ENCODE results near the gene DPYSL3.

Gene DPYSL3

GRCh38 chr5:147403651-147404640 lies 105.9 kb downstream of the DPYSL3 start:
- DNase-seq (ENCODE audit: low spot score): no peak

- no peak for DNase-seq (ENCODE audit: low spot score)
Observed at GRCh38 chr5:147400881-147401280, 109.0 kb downstream of the DPYSL3 start.

- no peak for DNase-seq (ENCODE audit: low spot score)
Observed at GRCh38 chr5:147400126-147400809, 109.6 kb downstream of the DPYSL3 start.

DNA sequence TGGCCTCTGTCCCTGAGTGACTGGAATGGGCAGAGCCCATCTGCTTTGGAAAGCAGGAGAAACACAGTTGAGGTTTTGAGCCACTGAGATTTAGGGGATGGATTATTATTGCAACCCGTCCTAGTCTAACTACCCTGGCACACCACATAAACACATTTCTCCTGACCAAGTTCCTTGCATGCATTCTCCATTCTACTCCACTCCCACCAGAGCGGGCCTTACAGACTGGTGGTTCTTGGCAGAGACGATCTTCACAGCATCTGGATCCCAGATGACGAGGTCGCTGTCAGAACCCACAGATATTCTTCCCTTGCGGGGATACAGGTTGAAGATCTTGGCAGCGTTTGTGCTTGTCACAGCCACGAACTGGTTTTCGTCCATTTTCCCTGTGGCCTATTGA lies 111.0 kb downstream of the DPYSL3 start:
- DNase-seq (ENCODE audit: low spot score): no peak

GRCh38 chr5:147397616-147398015 lies 112.3 kb downstream of the DPYSL3 start:
- DNase-seq (ENCODE audit: low spot score): peak; percentile 35

DNA sequence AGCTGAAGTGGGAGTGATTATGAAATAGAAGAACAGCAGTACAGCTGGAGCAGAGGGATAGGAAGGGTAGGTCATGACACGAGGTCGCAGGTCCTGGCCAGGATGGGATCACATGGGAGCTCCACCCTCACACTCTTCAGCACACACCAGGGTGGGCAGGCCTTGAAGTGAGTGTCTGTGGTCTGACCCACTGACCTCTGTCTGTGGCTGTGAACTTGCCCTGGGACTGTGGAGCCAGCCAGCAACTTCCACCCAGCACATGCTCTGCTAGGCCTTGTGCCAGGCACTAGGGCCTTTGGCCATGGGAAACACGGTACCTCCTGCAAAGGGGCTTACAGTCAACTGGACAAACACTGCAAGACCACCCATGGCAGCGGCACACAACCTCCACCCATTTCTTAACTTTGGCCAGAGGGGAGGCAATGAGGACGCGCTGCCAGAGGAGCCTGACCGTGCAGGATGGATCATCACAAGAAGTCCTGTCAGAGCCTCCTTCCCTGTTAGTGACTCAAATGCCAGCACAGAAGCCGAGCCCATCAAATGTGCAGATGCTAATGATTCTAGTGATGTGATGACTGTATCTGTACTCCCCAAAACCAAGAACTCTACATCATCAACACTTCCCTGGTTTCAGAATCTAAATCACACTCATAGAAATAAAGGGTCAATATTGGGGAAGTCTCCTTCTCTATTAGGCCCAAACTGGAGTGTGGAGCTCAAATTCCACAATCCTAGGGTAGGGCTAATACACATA lies 113.6 kb downstream of the DPYSL3 start:
- DNase-seq (ENCODE audit: low spot score): no peak

DNA sequence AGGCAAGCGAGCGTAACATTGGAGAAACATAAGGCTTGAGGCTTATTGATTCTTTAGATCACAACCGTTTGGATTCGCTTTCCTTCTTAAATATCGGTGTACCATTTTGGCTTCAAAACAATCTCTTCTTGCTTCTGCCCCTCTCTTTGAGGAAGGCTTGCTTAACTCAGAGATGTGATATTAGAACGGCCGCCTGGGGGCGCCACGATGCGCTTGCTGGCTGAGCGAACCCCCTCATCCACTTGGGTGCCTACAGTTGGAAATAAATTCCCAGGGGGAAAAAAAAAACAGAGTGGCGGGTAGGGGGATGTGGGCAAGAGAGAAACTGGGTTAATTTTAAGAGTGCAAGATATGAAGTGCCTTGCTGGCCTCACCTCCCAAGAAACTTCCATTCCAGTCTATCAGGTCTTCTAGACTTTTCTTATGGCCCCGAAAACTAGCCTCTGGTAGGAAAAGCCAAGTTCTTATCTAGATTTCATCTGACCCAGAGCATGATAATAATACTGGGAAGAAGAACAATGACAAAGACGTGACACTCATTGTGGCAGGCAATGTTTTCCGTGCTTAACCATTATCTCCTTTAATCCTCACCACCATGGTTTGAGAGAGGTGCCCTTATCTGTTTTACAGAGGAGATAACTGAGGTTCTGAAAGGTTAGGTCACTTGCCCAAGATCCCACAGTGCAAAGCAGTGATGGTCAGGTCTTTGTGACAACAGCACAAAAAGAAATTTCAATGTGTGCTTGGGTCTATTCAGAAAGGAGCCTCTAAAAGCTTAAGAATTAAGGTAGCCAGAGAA lies 115.8 kb downstream of the DPYSL3 start:
- peak; percentile 37 for DNase-seq (ENCODE audit: low spot score)

DNA sequence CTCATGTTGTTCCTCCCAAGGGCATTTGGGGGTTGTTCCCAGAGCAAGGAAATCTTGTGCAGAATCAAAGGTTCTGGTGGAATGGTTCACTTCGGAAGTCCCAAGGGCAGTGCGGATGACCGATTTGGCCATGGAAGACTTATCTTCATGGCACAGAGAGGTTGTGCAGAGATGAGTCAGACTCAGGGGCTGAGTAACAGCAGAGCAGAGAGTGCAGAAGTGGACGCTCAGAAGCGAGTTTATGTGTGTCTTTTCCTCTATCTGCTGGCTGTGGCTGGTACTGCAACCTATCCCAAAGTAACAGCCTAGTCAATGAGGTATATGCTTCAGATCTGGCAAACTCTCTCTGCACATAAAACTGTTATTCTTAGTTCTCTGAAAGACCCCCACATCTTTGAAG lies 118.1 kb downstream of the DPYSL3 start:
- peak; percentile 22 for DNase-seq (ENCODE audit: low spot score)

DNA sequence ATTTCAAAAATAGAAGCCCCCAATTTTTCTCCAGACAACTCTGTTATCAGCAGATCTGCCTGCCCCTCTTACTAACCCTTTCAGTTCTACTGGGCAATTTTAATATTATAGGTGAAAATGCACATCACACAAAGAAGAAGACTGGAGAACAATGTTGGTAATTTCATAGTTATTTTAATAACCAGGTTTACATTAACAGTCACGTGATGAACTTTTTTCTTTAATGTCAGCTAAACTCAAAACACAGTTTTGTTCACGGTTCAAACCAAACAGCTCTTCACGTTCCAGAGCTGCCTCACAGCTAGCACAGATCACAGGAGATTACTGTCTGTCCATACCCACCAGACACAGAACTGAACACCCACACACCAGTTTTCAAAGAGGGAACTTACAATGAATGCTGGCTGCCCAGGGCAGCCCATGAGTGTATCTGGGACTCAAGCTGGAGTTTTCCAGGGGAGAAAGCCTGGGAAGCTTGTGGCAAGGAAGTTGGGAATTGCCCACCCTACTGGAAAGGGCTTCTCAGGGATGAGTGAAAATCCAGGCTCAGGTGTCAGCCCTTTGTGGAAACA lies 119.1 kb downstream of the DPYSL3 start:
- DNase-seq (ENCODE audit: low spot score): no peak

- peak; percentile 14 for DNase-seq (ENCODE audit: low spot score)
Observed at GRCh38 chr5:147388184-147389108, 121.4 kb downstream of the DPYSL3 start.

DNA sequence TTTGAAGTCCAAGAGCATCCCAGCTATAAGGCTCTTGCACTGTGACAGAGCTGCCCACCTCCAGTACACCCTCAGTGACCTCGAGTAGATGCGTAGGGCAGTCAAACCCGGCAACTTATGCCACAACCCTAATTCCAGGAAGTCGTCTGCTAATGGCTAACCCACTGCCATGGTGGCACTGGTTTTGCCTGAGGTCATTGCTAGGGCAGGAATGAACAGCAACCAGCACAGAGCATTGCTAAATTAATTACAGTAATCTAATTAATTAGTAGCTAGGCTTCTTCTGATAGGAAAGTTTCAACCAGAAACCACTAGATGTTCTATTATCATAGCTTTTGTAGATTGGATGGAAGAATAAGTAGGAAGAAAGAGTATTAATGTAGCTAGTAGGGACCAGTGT lies 122.8 kb downstream of the DPYSL3 start:
- no peak for DNase-seq (ENCODE audit: low spot score)

GRCh38 chr5:147384346-147385193 lies 125.3 kb downstream of the DPYSL3 start:
- no peak for DNase-seq (ENCODE audit: low spot score)

DNA sequence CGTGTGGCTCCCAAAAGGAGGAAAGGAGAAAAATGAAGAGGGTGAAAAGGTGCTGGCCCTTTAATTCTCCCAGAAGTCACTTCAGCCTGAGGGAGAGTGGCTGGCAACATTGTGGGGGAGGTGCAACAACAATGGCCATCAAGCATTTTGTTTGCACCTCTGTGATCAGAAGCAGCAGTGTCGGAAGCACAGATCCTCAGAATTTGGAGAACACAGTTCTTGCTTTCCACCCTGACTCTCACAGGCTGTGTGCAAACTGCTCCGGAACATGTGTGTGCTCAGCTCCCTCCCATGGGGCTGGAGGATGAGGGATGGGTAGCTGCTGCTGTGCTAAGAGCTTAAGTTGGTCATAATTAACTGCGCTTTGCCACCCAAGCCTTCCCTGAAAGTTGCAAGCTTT lies 127.1 kb downstream of the DPYSL3 start:
- peak; percentile 17 for DNase-seq (ENCODE audit: low spot score)

GRCh38 chr5:147381555-147381954 lies 128.3 kb downstream of the DPYSL3 start:
- no peak for DNase-seq (ENCODE audit: low spot score)

DNA sequence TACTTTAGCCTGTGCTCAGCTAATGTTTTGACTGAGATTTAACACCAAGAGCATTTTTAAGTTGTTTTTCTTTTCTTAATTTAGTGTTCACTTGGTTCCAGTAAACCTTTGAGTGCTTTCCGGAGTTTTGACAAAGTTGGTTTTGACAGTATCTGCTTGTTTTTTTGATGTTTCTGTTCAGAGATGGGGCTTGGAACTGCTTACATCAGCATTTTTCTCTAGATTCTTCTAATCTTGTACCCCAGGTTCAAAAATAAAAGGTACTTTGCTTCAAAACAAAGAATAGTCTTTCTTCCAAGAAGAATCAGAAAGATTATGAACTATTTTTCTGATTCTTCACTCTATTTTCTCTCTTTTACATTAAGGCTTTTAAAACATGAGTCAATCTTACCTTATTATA lies 132.2 kb downstream of the DPYSL3 start:
- DNase-seq (ENCODE audit: low spot score): no peak

- DNase-seq (ENCODE audit: low spot score): no peak
Observed at GRCh38 chr5:147375151-147375550, 134.7 kb downstream of the DPYSL3 start.

DNA sequence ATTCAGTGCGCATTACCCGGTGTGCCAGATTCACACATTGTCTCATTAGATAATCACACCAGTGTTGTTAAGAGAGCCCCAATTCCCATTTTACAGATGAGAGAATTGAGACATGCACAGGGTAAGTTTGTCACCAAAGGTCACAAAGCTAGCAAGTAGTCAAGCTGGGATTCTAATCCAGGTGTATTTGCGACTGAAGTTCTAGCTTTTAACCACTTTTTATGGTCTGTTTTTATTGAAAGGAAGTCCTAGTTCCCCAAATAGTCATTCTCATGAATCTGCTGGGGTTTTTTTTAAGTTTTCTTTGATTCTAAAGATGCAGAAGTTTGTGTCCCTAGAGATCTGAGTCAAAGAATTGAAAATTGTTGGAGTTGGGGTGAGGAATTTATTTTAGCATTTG lies 136.5 kb downstream of the DPYSL3 start:
- DNase-seq (ENCODE audit: low spot score): no peak

DNA sequence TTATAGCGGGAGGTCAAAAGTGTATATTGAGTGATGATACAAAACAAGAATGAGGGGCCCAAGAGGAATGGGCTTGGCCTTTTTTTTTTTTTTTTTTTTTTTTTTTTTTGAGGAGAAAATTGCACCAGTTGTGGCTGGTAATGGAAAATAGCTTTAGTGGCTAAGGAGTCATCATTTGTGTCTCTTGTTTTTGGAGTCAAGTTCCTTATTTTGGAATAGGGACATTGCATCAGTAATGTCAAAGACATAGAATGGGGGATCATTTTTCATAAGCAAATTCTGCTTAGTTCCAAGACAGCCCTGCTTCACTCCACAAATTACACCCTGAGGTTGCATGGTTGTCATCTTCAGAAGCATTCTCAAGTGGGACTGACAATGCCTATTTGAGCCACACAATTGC lies 137.7 kb downstream of the DPYSL3 start:
- no peak for DNase-seq (ENCODE audit: low spot score)

GRCh38 chr5:147371290-147371689 lies 138.6 kb downstream of the DPYSL3 start:
- no peak for DNase-seq (ENCODE audit: low spot score)
